Cardiac fibroblast (primary cell): Measurements from ENCODE around the gene FNDC3B.

ENCODE experiments used
- DNase-seq, 2 donors: peaks; one replicate each; pipeline versions ENCODE4 v3.0.0 to v3.0.0-alpha.2; 2010; ENCODE audit warnings: low read depth in 2 of 2
- H3K4me3 ChIP-seq, 2 donors: replicated peaks in 1 of 2; 1 replicate in 1 of 2; 2 replicates in 1 of 2; pipeline ENCODE4 v1.5.1; 2011; ENCODE audit warnings: low read depth in 2 of 2, low read length in 2 of 2, mild to moderate bottlenecking in 2 of 2, moderate library complexity in 1 of 2
- TF ChIP-seq, protein P1 (sequence below): IDR thresholded peaks from one replicate; pipeline ENCODE4 v1.5.1; 2011; ENCODE audit warnings: low read depth, mild to moderate bottlenecking, low read length, inconsistent platforms

Gene FNDC3B

GRCh38 chr3:172375206-172375850, 335.9 kb downstream of the FNDC3B start:
- H3K4me3 ChIP-seq, result no peak overlapping the region
- TF ChIP-seq, protein P1, sequence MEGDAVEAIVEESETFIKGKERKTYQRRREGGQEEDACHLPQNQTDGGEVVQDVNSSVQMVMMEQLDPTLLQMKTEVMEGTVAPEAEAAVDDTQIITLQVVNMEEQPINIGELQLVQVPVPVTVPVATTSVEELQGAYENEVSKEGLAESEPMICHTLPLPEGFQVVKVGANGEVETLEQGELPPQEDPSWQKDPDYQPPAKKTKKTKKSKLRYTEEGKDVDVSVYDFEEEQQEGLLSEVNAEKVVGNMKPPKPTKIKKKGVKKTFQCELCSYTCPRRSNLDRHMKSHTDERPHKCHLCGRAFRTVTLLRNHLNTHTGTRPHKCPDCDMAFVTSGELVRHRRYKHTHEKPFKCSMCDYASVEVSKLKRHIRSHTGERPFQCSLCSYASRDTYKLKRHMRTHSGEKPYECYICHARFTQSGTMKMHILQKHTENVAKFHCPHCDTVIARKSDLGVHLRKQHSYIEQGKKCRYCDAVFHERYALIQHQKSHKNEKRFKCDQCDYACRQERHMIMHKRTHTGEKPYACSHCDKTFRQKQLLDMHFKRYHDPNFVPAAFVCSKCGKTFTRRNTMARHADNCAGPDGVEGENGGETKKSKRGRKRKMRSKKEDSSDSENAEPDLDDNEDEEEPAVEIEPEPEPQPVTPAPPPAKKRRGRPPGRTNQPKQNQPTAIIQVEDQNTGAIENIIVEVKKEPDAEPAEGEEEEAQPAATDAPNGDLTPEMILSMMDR, result no peak
- no peak for DNase-seq

DNA sequence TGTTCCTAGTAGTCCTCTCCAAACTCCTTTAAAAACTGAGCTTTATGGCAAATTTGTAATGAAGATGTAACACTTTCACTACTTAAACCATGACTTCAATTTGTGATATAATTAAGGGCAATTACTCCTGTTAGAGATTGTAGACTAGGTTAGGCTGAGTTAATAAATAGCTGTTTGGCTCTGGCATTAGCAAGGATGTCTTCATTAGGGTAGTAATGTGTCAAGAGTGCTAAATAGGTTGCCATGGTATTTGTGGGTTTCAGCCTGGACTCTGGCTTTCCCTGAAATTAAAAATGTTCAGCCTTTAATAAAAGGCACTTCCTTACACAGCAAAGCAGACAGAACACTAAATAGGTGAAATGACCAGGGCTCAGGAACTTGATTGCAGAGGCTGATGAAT, 337.0 kb downstream of the FNDC3B start:
- DNase-seq, result no peak
- TF ChIP-seq, protein P1, result no peak
- no peak overlapping the region for H3K4me3 ChIP-seq

GRCh38 chr3:172376881-172377280, 337.5 kb downstream of the FNDC3B start:
- TF ChIP-seq, protein P1, result no peak
- H3K4me3 ChIP-seq, result no peak overlapping the region
- DNase-seq, result no peak

DNA sequence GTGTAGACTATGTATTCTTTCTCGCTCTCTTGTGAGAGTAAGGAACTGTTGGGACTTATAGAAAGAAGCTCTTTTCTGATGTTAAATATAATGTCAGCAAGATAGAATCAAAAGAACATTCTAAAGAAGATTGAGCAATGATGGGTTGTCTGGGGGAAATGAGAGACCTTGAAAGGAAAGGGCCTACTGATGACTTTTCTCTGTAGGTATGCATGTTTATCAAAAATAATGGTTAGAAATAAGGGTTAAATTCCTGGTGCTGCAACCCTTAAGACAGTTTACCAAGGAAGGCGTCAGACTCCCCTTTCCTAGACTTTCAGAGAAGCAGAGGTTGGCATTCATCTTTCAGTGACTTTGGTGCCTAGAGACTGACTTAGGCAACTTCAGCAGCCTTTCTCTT, 339.1 kb downstream of the FNDC3B start:
- TF ChIP-seq, protein P1, result no peak

DNA sequence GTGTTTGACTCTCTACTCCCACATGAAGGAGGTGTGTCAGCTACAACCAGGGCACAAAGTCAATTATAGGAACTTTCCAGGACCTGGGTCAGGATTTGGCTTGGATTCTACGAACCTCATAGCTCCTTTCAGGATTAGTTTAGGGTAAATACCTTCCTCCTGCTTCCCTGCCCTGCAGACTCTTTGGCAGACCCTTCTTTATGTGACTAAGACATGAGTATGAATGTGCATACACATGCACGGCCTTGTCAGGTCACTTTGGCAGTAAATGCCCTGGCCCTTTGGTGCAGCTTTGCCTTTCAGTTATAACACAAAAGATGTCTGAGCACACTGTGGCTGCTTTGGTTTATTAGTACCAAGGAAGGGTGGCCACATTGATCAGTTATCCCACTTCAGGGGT, 340.0 kb downstream of the FNDC3B start:
- no peak overlapping the region for H3K4me3 ChIP-seq
- TF ChIP-seq, protein P1, result no peak
- DNase-seq, result no peak

More for the DNA sequence above, 339.1 kb downstream of the FNDC3B start:
- DNase-seq, result no peak
- no peak overlapping the region for H3K4me3 ChIP-seq

- DNase-seq, result no peak
- TF ChIP-seq, protein P1, result no peak
- H3K4me3 ChIP-seq, result no peak overlapping the region
These were observed 341.3 kb downstream of the FNDC3B start for GRCh38 chr3:172380632-172381031.

- DNase-seq, result no peak
- no peak overlapping the region for H3K4me3 ChIP-seq
- TF ChIP-seq, protein P1, result no peak
These were observed 344.0 kb downstream of the FNDC3B start for GRCh38 chr3:172383306-172383796.
